Transverse colon (tissue), 4 donors: ENCODE data around the gene GRIK4. TPM values are rescaled to one million over a fixed set of nuclear protein-coding genes. Genes with fewer than 3 reads are reported as not detected.
"Not testable (repeated sequence)": the region's sequence is repeated elsewhere in the genome, so short reads cannot be mapped to it uniquely, and the experiment has no call there.

Experiments used
- DNase-seq: peaks from one replicate; pipeline ENCODE4 v3.0.0-alpha.2; 2019
- H3K27ac ChIP-seq, 4 donors: fragments of 200-600 bp; sonication (generic); 2 replicates each; pipeline ENCODE4 v1.5.1; 2016 to 2018; ENCODE audit warnings: inconsistent platforms in 4 of 4
- H3K27me3 ChIP-seq: fragments of 200-600 bp; sonication (generic); 2 replicates; pipeline ENCODE4 v1.5.1; 2017; ENCODE audit warnings: inconsistent platforms
- H3K36me3 ChIP-seq, 4 donors: fragments of 200-600 bp; sonication (generic); 2 replicates each; pipeline ENCODE4 v1.5.1; 2017 to 2019; ENCODE audit warnings: inconsistent platforms in 4 of 4
- H3K4me1 ChIP-seq, 4 donors: fragments of 200-600 bp; sonication (generic); 2 replicates each; pipeline ENCODE4 v1.5.1; 2017 to 2020; ENCODE audit warnings: inconsistent platforms in 4 of 4
- H3K4me3 ChIP-seq, 4 donors: fragments of 200-600 bp; sonication (generic); 1 replicate in 1 of 4; 2 replicates in 3 of 4; pipeline versions ENCODE4 v1.5.1 to v1.6.1; 2017 to 2019; ENCODE audit warnings: inconsistent platforms in 4 of 4
- H3K9me3 ChIP-seq, 2 donors: fragments of 200-600 bp; sonication (generic); 2 replicates each; pipeline ENCODE4 v1.5.1; 2017 to 2019; ENCODE audit warnings: inconsistent platforms in 2 of 2
- CTCF ChIP-seq, 5 experiments: fragments of 200-600 bp in 3 of 5; fragments of 450-650 bp in 2 of 5; sonication (generic) in 3 of 5; IDR thresholded peaks; 1 replicate in 2 of 5; 2 replicates in 3 of 5; pipeline ENCODE4 v1.5.1; 2016 to 2017; ENCODE audit warnings: antibody characterized with exemption in 5 of 5, inconsistent platforms in 3 of 5, mild to moderate bottlenecking in 2 of 5, moderate library complexity in 1 of 5
- EP300 ChIP-seq: sonication (generic); formaldehyde crosslinking; IDR thresholded peaks from one replicate; pipeline ENCODE4 v1.6.1; 2017; ENCODE audit warnings: antibody characterized with exemption, low read depth
- POLR2A ChIP-seq: fragments of 450-650 bp; IDR thresholded peaks from one replicate; pipeline ENCODE4 v1.6.1; 2016; ENCODE audit warnings: antibody characterized with exemption, mild to moderate bottlenecking, moderate library complexity
- POLR2AphosphoS5 ChIP-seq, 3 donors: sonication (generic); formaldehyde crosslinking; IDR thresholded peaks; one replicate each; pipeline ENCODE4 v1.6.1; 2016; ENCODE audit warnings: antibody characterized with exemption in 3 of 3
- WGBS, 2 donors: methylation state at CpG; one replicate each; pipeline ENCODE4 v1.1.5; 2018; ENCODE audit warnings: low coverage in 1 of 2; 5-methylcytosine and 5-hydroxymethylcytosine counted together
- in situ Hi-C, 4 donors: fragments of 200-750 bp; cut with MboI; loops; one replicate each; pipeline versions ENCODE4 v1.15.0 to v1.15.1; 2017; ENCODE audit warnings: low sequenced_read_pairs in 3 of 4, low pct_ligation_motif_present in 1 of 4, low pct_unique_long_range_greater_than_20kb in 1 of 4
- intact Hi-C: fragments of 100-400 bp; cut with DNase I; formaldehyde crosslinking; loops from one replicate; pipeline ENCODE4 v1.15.1; 2023; ENCODE audit warnings: low total_unique reads
- total RNA-seq, 4 donors: library from RNA; depleted of rRNA; stranded (reverse); fragments of >200 nt; gene quantifications; one replicate each; pipeline ENCODE4 v1.1.0, GENCODE V29; 2016

GRIK4 gene
- total RNA-seq, 4 donors from 2014 or later = 2.6 TPM; not detected in 3

GRCh38 chr11:120786206-120786735, 274.7 kb downstream of the GRIK4 start:
- Histone ChIP-seq H3K27me3 (peaks cover 3% of the 10 kb centered on the region), H3K4me3 (no peak overlapping the region), H3K9me3 (no peaks in the 10 kb centered on the region), H3K36me3 (no peaks in the 10 kb centered on the region), H3K27ac (no peak overlapping the region), H3K4me1 (no peaks in the 10 kb centered on the region)
- WGBS, 2 donors = 87 to 96% methylated on average over 3 to 4 of the region's 4 CpGs
- DNase-seq = no peak
- intact Hi-C loops = no loop called here
- TF ChIP-seq POLR2A (no peak), POLR2AphosphoS5 (IDR thresholded peaks at IDR 0.05) (no peak), EP300 (no peak), CTCF (IDR thresholded peaks at IDR 0.05) (no peak)
- in situ Hi-C loops = no loop called here

- WGBS, 2 donors = 84 to 100% methylated on average over 7 to 9 of the region's 9 CpGs
- in situ Hi-C loops, H3K4me3 ChIP-seq, H3K9me3 ChIP-seq, H3K27me3 ChIP-seq, DNase-seq, H3K27ac ChIP-seq, intact Hi-C loops, H3K4me1 ChIP-seq, H3K36me3 ChIP-seq: not testable (repeated sequence)
Observed at GRCh38 chr11:120787224-120787623, 275.7 kb downstream of the GRIK4 start.

DNA sequence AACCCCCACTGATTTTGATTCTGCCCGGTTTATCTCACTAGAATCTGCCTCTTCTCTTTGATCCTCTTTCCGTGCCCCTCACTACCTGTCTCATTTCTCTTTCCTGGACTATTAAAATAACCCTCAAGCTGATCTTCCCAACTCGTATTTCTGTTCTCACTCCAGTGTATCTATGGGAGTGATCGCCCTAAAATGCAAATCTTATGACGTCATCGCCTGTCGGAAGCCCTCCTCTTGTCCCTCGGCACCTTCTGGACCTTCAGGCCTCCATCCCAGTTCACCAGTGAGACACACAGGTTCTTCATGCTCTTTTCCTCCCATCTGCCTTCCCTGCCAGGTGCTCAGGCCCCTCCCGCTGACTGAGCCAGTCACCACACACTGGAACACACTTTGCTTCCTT, 277.8 kb downstream of the GRIK4 start:
- in situ Hi-C loops = no loop called here
- WGBS, 2 donors = 78 to 95% methylated on average over 8 to 9 of the region's 9 CpGs
- Histone ChIP-seq H3K4me3 (no peak overlapping the region), H3K4me1 (no peaks in the 10 kb centered on the region), H3K36me3 (no peaks in the 10 kb centered on the region), H3K27ac (no peak overlapping the region), H3K27me3 (peaks cover 3% of the 10 kb centered on the region), H3K9me3 (no peaks in the 10 kb centered on the region)
- intact Hi-C loops = no loop called here
- TF ChIP-seq POLR2AphosphoS5 (IDR thresholded peaks at IDR 0.05) = no peak
- TF ChIP-seq POLR2A = no peak
- no peak for TF ChIP-seq CTCF (IDR thresholded peaks at IDR 0.05)
- no peak for TF ChIP-seq EP300
- DNase-seq = no peak

GRCh38 chr11:120792306-120792705, 280.8 kb downstream of the GRIK4 start:
- DNase-seq = peak; percentile 30
- 38 to 46% methylated on average over 2 to 7 of the region's 7 CpGs for WGBS, 2 donors
- Histone ChIP-seq H3K36me3 (no peaks in the 10 kb centered on the region), H3K4me3 (no peak overlapping the region), H3K4me1 (no peaks in the 10 kb centered on the region), H3K27ac (no peak overlapping the region), H3K9me3 (no peaks in the 10 kb centered on the region), H3K27me3 (no peaks in the 10 kb centered on the region)
- no peak for TF ChIP-seq POLR2A
- in situ Hi-C loops = no loop called here
- intact Hi-C loops = no loop called here

- H3K27ac ChIP-seq = no peak overlapping the region
- intact Hi-C loops = no loop called here
- H3K4me3 ChIP-seq = no peak overlapping the region
- DNase-seq = no peak
- no peaks in the 10 kb centered on the region for H3K9me3 ChIP-seq
- WGBS, 2 donors = 71 to 73% methylated on average over 2 to 5 of the region's 5 CpGs
- in situ Hi-C loops = no loop called here
- H3K4me1 ChIP-seq = no peaks in the 10 kb centered on the region
- no peaks in the 10 kb centered on the region for H3K27me3 ChIP-seq
- no peaks in the 10 kb centered on the region for H3K36me3 ChIP-seq
- TF ChIP-seq POLR2AphosphoS5 (IDR thresholded peaks at IDR 0.05) = no peak
- no peak for TF ChIP-seq POLR2A
- no peak for TF ChIP-seq EP300
- TF ChIP-seq CTCF (IDR thresholded peaks at IDR 0.05) = no peak
Observed at GRCh38 chr11:120793150-120793549, 281.6 kb downstream of the GRIK4 start.
